Suprapubic skin (tissue), 4 donors: ENCODE results near the gene INPP5F.

ENCODE experiments used
- POLR2A ChIP-seq, 2 donors: fragments of 450-650 bp; IDR thresholded peaks; one replicate each; pipeline ENCODE4 v1.6.1; 2017; ENCODE audit warnings: antibody characterized with exemption in 2 of 2, mild to moderate bottlenecking in 2 of 2, moderate library complexity in 2 of 2
- POLR2AphosphoS5 ChIP-seq, 3 donors: sonication (generic); formaldehyde crosslinking; IDR thresholded peaks; one replicate each; pipeline ENCODE4 v1.6.1; 2017; ENCODE audit warnings: antibody characterized with exemption in 3 of 3
- TF ChIP-seq, protein P1 (sequence below), 2 donors: fragments of 200-600 bp in 1 of 2; fragments of 450-650 bp in 1 of 2; sonication (generic) in 1 of 2; IDR thresholded peaks; one replicate each; pipeline ENCODE4 v1.5.1; 2016 to 2019; ENCODE audit warnings: antibody characterized with exemption in 2 of 2, mild to moderate bottlenecking in 1 of 2, moderate library complexity in 1 of 2

DNA sequence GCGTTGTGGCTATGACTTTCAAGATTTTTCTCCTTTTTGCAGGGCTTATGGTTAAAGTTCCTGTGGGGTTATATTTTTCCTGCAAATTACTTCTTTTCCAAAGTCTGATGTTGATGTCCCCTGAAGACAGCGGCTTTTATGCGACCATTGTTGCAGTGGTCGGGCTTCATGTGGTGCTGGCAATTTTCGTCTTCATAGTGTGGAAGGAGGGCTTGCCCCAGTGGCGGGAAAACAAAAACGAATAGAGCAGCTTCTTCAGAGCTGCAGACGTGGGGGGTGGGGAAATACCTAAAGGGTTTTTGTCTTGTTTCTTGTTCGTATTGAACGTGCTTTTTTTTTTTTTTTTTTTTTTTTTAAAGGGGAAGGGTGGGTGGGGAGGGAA is 93.0 kb downstream of the INPP5F start:
- TF ChIP-seq, protein P1, sequence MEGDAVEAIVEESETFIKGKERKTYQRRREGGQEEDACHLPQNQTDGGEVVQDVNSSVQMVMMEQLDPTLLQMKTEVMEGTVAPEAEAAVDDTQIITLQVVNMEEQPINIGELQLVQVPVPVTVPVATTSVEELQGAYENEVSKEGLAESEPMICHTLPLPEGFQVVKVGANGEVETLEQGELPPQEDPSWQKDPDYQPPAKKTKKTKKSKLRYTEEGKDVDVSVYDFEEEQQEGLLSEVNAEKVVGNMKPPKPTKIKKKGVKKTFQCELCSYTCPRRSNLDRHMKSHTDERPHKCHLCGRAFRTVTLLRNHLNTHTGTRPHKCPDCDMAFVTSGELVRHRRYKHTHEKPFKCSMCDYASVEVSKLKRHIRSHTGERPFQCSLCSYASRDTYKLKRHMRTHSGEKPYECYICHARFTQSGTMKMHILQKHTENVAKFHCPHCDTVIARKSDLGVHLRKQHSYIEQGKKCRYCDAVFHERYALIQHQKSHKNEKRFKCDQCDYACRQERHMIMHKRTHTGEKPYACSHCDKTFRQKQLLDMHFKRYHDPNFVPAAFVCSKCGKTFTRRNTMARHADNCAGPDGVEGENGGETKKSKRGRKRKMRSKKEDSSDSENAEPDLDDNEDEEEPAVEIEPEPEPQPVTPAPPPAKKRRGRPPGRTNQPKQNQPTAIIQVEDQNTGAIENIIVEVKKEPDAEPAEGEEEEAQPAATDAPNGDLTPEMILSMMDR (IDR thresholded peaks at IDR 0.05), result no peak
- no peak for TF ChIP-seq POLR2AphosphoS5 (IDR thresholded peaks at IDR 0.05)
- no peak for TF ChIP-seq POLR2A (IDR thresholded peaks at IDR 0.05)
